A549 (cell line): Measurements from ENCODE around the gene VPS37B.

Experiments
- MYC ChIP-seq: IDR thresholded peaks from 2 replicates; pipeline ENCODE4 v1.6.1; 2012; ENCODE audit warnings: mild to moderate bottlenecking, inconsistent platforms, low read length, improper control_type of control experiment, borderline replicate concordance
- POLR2A ChIP-seq: IDR thresholded peaks from 2 replicates; pipeline ENCODE4 v1.6.1; 2012; ENCODE audit warnings: mild to moderate bottlenecking, low read length
- POLR2AphosphoS2 ChIP-seq: conservative IDR thresholded peaks from 2 replicates; pipeline ENCODE4 v1.6.1; 2012; ENCODE audit warnings: low read length, improper control_type of control experiment, inconsistent platforms
- TF ChIP-seq, protein P1 (sequence below): fragments of >200 bp; sonication (Bioruptor Twin); formaldehyde crosslinking; IDR thresholded peaks from 3 replicates; pipeline ENCODE4 v1.5.1; 2016

GRCh38 chr12:122880668-122881067 is 15.3 kb downstream of the VPS37B start:
- no peak for TF ChIP-seq MYC
- TF ChIP-seq, protein P1, sequence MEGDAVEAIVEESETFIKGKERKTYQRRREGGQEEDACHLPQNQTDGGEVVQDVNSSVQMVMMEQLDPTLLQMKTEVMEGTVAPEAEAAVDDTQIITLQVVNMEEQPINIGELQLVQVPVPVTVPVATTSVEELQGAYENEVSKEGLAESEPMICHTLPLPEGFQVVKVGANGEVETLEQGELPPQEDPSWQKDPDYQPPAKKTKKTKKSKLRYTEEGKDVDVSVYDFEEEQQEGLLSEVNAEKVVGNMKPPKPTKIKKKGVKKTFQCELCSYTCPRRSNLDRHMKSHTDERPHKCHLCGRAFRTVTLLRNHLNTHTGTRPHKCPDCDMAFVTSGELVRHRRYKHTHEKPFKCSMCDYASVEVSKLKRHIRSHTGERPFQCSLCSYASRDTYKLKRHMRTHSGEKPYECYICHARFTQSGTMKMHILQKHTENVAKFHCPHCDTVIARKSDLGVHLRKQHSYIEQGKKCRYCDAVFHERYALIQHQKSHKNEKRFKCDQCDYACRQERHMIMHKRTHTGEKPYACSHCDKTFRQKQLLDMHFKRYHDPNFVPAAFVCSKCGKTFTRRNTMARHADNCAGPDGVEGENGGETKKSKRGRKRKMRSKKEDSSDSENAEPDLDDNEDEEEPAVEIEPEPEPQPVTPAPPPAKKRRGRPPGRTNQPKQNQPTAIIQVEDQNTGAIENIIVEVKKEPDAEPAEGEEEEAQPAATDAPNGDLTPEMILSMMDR = peak; percentile 54
- no peak for TF ChIP-seq POLR2A
- TF ChIP-seq POLR2AphosphoS2 = no peak
